Spinal cord (tissue), 10 donors: ENCODE data around the gene GPR107. TPM values are rescaled to one million over a fixed set of nuclear protein-coding genes. Genes with fewer than 3 reads are reported as not detected.

Experiments used
- DNase-seq, 6 donors: peaks; one replicate each; pipeline versions ENCODE4 v3.0.0 to v3.0.0-alpha.2; 2013 to 2015; ENCODE audit warnings: low spot score in 6 of 6, low read depth in 4 of 6
- H3K27ac ChIP-seq: one replicate; pipeline ENCODE4 v1.5.1; 2013; ENCODE audit warnings: low read depth, low read length, control low read depth
- H3K27me3 ChIP-seq: one replicate; pipeline ENCODE4 v1.6.1; 2013; ENCODE audit warnings: low read length; ENCODE audit not compliant: control insufficient read depth, insufficient read depth
- H3K36me3 ChIP-seq: one replicate; pipeline ENCODE4 v1.6.1; 2013; ENCODE audit warnings: low read length; ENCODE audit not compliant: control insufficient read depth, insufficient read depth
- H3K4me1 ChIP-seq: one replicate; pipeline ENCODE4 v1.6.1; 2013; ENCODE audit warnings: low read length; ENCODE audit not compliant: control insufficient read depth, insufficient read depth
- H3K4me3 ChIP-seq: one replicate; pipeline ENCODE4 v1.5.1; 2013; ENCODE audit warnings: low read depth, low read length, control low read depth
- H3K9me3 ChIP-seq: one replicate; pipeline ENCODE4 v1.6.1; 2013; ENCODE audit warnings: low read length; ENCODE audit not compliant: control insufficient read depth, insufficient read depth
- WGBS: methylation state at CpG from one replicate; pipeline ENCODE4 v1.1.5; 2013; ENCODE audit warnings: missing lambda C conversion rate; ENCODE audit not compliant: insufficient coverage; 5-methylcytosine and 5-hydroxymethylcytosine counted together
- polyA plus RNA-seq, 2 donors: library from polyadenylated mRNA; unstranded; fragments of 120-200 nt; gene quantifications; one replicate each; pipeline ENCODE4 v1.2.1, GENCODE V29; 2013; ENCODE audit not compliant: insufficient read length in 2 of 2
- total RNA-seq, 2 donors: library from RNA; depleted of rRNA in 1 of 2; stranded (reverse); fragments of 120-200 nt in 1 of 2; fragments of >200 nt in 1 of 2; gene quantifications; one replicate each; pipeline versions ENCODE4 v1.2.3 to v1.2.4, GENCODE V29; 2013 to 2014
- donor health status: healthy.

Gene GPR107
- total and polyA plus RNA-seq, 4 donors = 24.8 to 46.6 (median 44.2) TPM

- H3K36me3 ChIP-seq = no peaks in the 10 kb centered on the region
- no peak overlapping the region for H3K4me3 ChIP-seq
- no peak overlapping the region for H3K27ac ChIP-seq
- no peaks in the 10 kb centered on the region for H3K27me3 ChIP-seq
- DNase-seq = no peak
- H3K9me3 ChIP-seq = no peaks in the 10 kb centered on the region
- peaks cover 14% of the 10 kb centered on the region for H3K4me1 ChIP-seq
Observed at GRCh38 chr9:130051855-130052254, 1.9 kb upstream of the GPR107 start.

DNA sequence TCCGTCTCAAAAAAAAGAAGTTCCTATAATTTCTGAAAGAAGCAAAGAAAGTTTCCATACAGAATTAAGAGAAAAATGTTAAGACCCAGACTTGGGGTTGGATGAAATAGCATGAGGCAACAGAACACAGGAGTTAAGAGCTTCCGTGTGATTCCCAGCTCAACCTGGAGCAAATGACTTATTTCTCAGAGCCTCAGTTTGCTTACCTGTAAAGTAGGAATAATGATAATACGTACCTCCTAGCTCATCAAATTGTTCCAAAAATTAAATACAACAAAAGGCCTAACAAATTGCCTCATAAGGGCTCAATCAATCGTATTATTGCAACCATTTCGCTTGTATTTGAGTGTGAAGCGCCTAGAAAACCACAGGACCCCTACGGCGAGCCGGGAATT lies 600 bp upstream of the GPR107 start:
- DNase-seq = no peak
- H3K4me1 ChIP-seq = peaks cover 14% of the 10 kb centered on the region
- no peaks in the 10 kb centered on the region for H3K27me3 ChIP-seq
- peak overlapping the region; percentile 89 for H3K27ac ChIP-seq
- no peaks in the 10 kb centered on the region for H3K9me3 ChIP-seq
- H3K36me3 ChIP-seq = no peaks in the 10 kb centered on the region
- H3K4me3 ChIP-seq = peak overlapping the region; percentile 96
- 8% methylated on average over 7 of the region's 9 CpGs for WGBS

DNA sequence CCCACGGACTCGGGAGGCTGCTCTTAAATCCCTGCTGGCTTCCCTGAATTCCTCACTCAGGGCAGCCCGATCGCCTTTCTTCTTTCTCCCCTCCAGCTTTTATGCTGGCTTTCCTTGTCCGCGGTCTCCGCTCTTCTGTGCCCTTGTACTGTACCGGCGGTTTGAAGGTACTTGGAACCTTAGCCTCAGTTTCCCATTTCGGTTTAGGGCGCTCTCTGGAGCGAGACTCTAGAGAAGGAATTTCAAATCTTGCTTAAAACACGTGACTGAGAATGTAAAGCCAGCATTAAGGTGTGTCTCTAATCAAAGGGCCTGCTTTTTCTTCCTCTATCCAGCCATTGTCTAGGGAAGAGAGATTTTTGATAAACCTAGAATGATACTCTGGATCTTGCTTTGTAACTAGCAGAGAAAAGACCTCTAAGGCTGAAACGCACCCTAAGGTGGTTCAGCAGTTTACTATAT lies 650 bp downstream of the GPR107 start:
- H3K4me1 ChIP-seq = peaks cover 14% of the 10 kb centered on the region
- DNase-seq = no peak

GRCh38 chr9:130054820-130055219 lies 1.1 kb downstream of the GPR107 start:
- no peak for DNase-seq
- H3K4me1 ChIP-seq = peaks cover 14% of the 10 kb centered on the region
- H3K4me3 ChIP-seq = peak overlapping the region; percentile 96
- H3K9me3 ChIP-seq = no peaks in the 10 kb centered on the region
- no peak overlapping the region for H3K27ac ChIP-seq
- 60% methylated on average over 2 of the region's 8 CpGs for WGBS
- H3K36me3 ChIP-seq = peaks cover 5% of the 10 kb centered on the region
- H3K27me3 ChIP-seq = no peaks in the 10 kb centered on the region

More for the DNA sequence above, 650 bp downstream of the GPR107 start:
- peaks cover 5% of the 10 kb centered on the region for H3K36me3 ChIP-seq
- H3K4me3 ChIP-seq = peak overlapping the region; percentile 96
- no peaks in the 10 kb centered on the region for H3K27me3 ChIP-seq
- 2% methylated on average over 10 of the region's 14 CpGs for WGBS
- no peaks in the 10 kb centered on the region for H3K9me3 ChIP-seq
- H3K27ac ChIP-seq = peak overlapping the region; percentile 89

DNA sequence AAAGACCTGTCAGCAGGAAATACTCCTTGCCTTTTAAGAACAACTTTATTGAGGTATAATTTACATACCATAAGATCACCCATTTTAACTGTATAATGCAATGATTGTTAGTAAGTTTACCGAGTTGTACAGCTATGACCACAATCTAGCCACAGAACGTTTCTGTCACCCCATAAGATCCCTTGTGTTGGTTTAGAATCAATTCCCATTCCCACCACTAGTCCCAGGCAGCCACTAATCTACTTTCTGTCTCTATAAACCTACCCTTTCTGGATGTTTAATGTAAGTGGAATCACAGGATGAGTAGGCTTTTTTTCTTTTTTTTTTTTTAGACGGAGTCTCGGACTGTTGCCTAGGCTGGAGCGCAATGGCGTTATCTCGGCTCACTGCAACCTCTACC lies 4.4 kb downstream of the GPR107 start:
- no peak overlapping the region for H3K27ac ChIP-seq
- no peak overlapping the region for H3K4me3 ChIP-seq
- no peak for DNase-seq
- no CpG with 5 or more reads among the region's 7 CpGs for WGBS
- H3K27me3 ChIP-seq = no peaks in the 10 kb centered on the region
- peaks cover 10% of the 10 kb centered on the region for H3K36me3 ChIP-seq
- H3K4me1 ChIP-seq = peaks cover 6% of the 10 kb centered on the region
- H3K9me3 ChIP-seq = no peaks in the 10 kb centered on the region

- WGBS = 100% methylated on average over 1 of the region's 3 CpGs
- Histone ChIP-seq H3K9me3 (no peaks in the 10 kb centered on the region), H3K4me3 (no peak overlapping the region), H3K27ac (no peak overlapping the region), H3K27me3 (no peaks in the 10 kb centered on the region), H3K4me1 (peaks cover 6% of the 10 kb centered on the region), H3K36me3 (peaks cover 10% of the 10 kb centered on the region)
- DNase-seq = peak in 1 of 6 donors; percentile 32
Observed at GRCh38 chr9:130058887-130059286, 5.2 kb downstream of the GPR107 start.

GRCh38 chr9:130060296-130060695 lies 6.6 kb downstream of the GPR107 start:
- no peaks in the 10 kb centered on the region for H3K9me3 ChIP-seq
- H3K36me3 ChIP-seq = peaks cover 10% of the 10 kb centered on the region
- no peak overlapping the region for H3K4me3 ChIP-seq
- H3K27ac ChIP-seq = no peak overlapping the region
- no peaks in the 10 kb centered on the region for H3K27me3 ChIP-seq
- no peaks in the 10 kb centered on the region for H3K4me1 ChIP-seq
- no peak for DNase-seq
- WGBS = no CpG with 5 or more reads among the region's 7 CpGs

- DNase-seq = no peak
- Histone ChIP-seq H3K9me3 (no peaks in the 10 kb centered on the region), H3K27me3 (no peaks in the 10 kb centered on the region), H3K27ac (no peak overlapping the region), H3K36me3 (peaks cover 10% of the 10 kb centered on the region), H3K4me3 (no peak overlapping the region), H3K4me1 (no peaks in the 10 kb centered on the region)
- no CpG with 5 or more reads among the region's 2 CpGs for WGBS
Observed at GRCh38 chr9:130062750-130063149, 9.0 kb downstream of the GPR107 start.

DNA sequence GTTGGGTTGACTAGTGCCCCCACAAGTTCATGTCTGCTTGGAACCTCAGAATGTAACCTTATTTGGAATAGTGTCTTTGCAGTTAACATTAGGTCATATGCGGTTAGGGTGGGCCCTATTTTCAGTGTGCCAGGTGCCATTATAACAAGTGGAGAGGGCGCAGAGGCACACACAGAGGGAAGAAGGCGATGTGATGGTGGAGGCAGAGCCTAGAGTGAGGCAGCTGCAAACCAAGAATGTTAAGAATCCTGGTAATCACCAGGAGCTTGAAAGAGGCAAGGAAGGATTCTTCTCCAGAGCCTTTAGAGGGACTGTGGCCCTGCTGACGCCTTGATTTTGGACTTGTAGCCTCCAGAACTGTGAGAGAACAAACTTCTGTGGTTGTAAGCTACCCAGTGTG lies 10.9 kb downstream of the GPR107 start:
- no peaks in the 10 kb centered on the region for H3K4me1 ChIP-seq
- no peak overlapping the region for H3K27ac ChIP-seq
- DNase-seq = no peak
- no peaks in the 10 kb centered on the region for H3K27me3 ChIP-seq
- no peaks in the 10 kb centered on the region for H3K9me3 ChIP-seq
- H3K36me3 ChIP-seq = peaks cover 5% of the 10 kb centered on the region
- 93% methylated on average over 3 of the region's 4 CpGs for WGBS
- no peak overlapping the region for H3K4me3 ChIP-seq

GRCh38 chr9:130069048-130069447 lies 15.3 kb downstream of the GPR107 start:
- no peaks in the 10 kb centered on the region for H3K27me3 ChIP-seq

More at GRCh38 chr9:130069048-130069447, 15.3 kb downstream of the GPR107 start:
- WGBS = 100% methylated on average over 1 of the region's 1 CpG
- H3K4me3 ChIP-seq = no peak overlapping the region
- H3K27ac ChIP-seq = no peak overlapping the region
- H3K4me1 ChIP-seq = no peaks in the 10 kb centered on the region
- no peak for DNase-seq
- H3K36me3 ChIP-seq = no peaks in the 10 kb centered on the region
- H3K9me3 ChIP-seq = no peaks in the 10 kb centered on the region
